ENCODE measurements around the gene SHC3.

SHC3 gene

GRCh38 chr9:88976890-88977257 is 201.7 kb downstream of the SHC3 start:
- no peak for DNase-seq

- no peak for DNase-seq
These were observed 202.4 kb downstream of the SHC3 start for GRCh38 chr9:88975966-88976889.

- no peak for DNase-seq
These were observed 204.0 kb downstream of the SHC3 start for GRCh38 chr9:88974641-88975040.

GRCh38 chr9:88973281-88974045 is 205.2 kb downstream of the SHC3 start:
- no peak for DNase-seq

GRCh38 chr9:88972401-88972800 is 206.2 kb downstream of the SHC3 start:
- no peak for DNase-seq

GRCh38 chr9:88971131-88971960 is 207.3 kb downstream of the SHC3 start:
- no peak for DNase-seq

- DNase-seq: no peak
These were observed 208.8 kb downstream of the SHC3 start for GRCh38 chr9:88969646-88970373.

GRCh38 chr9:88968799-88969198 is 209.8 kb downstream of the SHC3 start:
- no peak for DNase-seq

- DNase-seq: no peak
These were observed 211.5 kb downstream of the SHC3 start for GRCh38 chr9:88966894-88967676.

- no peak for DNase-seq
These were observed 213.1 kb downstream of the SHC3 start for GRCh38 chr9:88965473-88965872.

- no peak for DNase-seq
These were observed 218.0 kb downstream of the SHC3 start for GRCh38 chr9:88960632-88961031.

- no peak for DNase-seq
These were observed 218.7 kb downstream of the SHC3 start for GRCh38 chr9:88959727-88960469.

- DNase-seq: no peak
These were observed 221.1 kb downstream of the SHC3 start for GRCh38 chr9:88957526-88957925.
